ENCODE measurements around the gene GMFB. TPM values are rescaled to one million over a fixed set of nuclear protein-coding genes. Genes with fewer than 3 reads are reported as not detected.

Gene GMFB
- total and polyA plus RNA-seq, 2 experiments from 2014 or later: 47.3 to 138 TPM

DNA sequence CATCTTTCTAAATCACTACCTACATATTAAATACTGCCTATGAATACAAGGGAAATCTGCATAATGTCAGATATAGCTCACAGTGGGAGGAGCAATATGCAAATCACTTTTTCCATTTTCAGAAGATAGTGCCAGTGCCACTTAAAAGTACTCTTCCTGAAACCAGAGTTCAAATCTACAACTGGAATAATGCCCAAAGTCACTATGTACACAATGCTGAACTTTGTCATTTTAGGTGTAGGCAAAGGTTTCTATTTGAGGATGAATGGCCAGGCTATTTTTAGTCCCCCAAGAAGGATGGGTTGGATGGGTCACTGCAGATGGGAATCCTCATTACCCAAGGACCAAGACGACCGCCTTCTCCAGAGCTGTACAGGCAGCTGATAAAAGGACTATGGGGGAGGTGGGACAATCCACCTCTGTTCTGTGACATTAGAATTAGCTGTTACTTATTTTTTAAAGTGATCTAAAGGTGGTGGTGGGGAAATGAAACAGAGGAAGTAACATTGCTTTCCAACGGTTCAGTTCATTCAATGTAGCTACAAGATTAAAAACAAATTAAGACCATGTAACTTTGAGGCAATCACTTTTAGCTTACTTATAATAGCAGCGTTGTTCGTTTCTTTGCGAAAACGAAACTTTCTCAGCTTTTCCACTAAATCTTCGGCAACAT lies 5.6 kb downstream of the GMFB start:
- peaks cover 9% of the 10 kb centered on the region for H4K20me1 ChIP-seq (ENCODE audit: insufficient read depth, poor library complexity, severe bottlenecking)
- H3K4me3 ChIP-seq: no peak overlapping the region
- no peak overlapping the region for H3K4me2 ChIP-seq
- peaks cover 77% of the 10 kb centered on the region for H3K79me2 ChIP-seq
- no peaks in the 10 kb centered on the region for H3K9me2 ChIP-seq (replicated peaks; ENCODE audit: insufficient read depth)
- 91% methylated on average over 8 of the region's 8 CpGs for WGBS (ENCODE audit: low lambda C conversion rate, missing lambda C conversion rate)
- H2AFZ ChIP-seq: no peak overlapping the region
- DNase-seq (ENCODE audit: low spot score): no peak
- no peak overlapping the region for H3K27ac ChIP-seq
- no peaks in the 10 kb centered on the region for H3K36me3 ChIP-seq (replicated peaks; ENCODE audit: insufficient read depth, low read depth)
- H3K27me3 ChIP-seq: no peaks in the 10 kb centered on the region
- H3K4me1 ChIP-seq (ENCODE audit: insufficient read depth): no peaks in the 10 kb centered on the region
- no peak for TF ChIP-seq EZH2 (IDR thresholded peaks at IDR 0.05; ENCODE audit: borderline replicate concordance)
- TF ChIP-seq, protein P1, sequence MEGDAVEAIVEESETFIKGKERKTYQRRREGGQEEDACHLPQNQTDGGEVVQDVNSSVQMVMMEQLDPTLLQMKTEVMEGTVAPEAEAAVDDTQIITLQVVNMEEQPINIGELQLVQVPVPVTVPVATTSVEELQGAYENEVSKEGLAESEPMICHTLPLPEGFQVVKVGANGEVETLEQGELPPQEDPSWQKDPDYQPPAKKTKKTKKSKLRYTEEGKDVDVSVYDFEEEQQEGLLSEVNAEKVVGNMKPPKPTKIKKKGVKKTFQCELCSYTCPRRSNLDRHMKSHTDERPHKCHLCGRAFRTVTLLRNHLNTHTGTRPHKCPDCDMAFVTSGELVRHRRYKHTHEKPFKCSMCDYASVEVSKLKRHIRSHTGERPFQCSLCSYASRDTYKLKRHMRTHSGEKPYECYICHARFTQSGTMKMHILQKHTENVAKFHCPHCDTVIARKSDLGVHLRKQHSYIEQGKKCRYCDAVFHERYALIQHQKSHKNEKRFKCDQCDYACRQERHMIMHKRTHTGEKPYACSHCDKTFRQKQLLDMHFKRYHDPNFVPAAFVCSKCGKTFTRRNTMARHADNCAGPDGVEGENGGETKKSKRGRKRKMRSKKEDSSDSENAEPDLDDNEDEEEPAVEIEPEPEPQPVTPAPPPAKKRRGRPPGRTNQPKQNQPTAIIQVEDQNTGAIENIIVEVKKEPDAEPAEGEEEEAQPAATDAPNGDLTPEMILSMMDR (IDR thresholded peaks at IDR 0.05; ENCODE audit: poor library complexity): no peak
- TF ChIP-seq EZH2phosphoT487 (IDR thresholded peaks at IDR 0.05; ENCODE audit: low read depth, severe bottlenecking, unreplicated experiment): no peak
- no peaks in the 10 kb centered on the region for H3K9me3 ChIP-seq (ENCODE audit: low read depth)

DNA sequence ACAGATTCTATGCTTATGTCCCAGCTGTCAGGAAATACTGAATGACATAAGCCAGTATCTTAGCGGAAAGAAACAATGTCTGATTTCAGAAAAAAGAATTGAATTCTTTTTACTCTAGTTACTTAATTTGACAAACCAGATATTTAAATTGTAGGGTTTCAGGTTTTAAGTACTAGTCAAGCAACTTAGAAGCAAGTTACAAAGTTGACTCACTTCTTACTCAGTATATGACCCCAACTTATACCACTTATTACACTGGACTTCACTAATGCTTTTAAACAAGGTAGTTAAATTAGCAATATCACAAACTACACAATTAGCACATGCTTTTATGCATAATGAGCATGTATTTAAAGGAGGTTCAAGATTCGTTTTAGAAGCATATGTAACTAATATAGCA lies 7.1 kb downstream of the GMFB start:
- H3K79me2 ChIP-seq: peaks cover 65% of the 10 kb centered on the region

DNA sequence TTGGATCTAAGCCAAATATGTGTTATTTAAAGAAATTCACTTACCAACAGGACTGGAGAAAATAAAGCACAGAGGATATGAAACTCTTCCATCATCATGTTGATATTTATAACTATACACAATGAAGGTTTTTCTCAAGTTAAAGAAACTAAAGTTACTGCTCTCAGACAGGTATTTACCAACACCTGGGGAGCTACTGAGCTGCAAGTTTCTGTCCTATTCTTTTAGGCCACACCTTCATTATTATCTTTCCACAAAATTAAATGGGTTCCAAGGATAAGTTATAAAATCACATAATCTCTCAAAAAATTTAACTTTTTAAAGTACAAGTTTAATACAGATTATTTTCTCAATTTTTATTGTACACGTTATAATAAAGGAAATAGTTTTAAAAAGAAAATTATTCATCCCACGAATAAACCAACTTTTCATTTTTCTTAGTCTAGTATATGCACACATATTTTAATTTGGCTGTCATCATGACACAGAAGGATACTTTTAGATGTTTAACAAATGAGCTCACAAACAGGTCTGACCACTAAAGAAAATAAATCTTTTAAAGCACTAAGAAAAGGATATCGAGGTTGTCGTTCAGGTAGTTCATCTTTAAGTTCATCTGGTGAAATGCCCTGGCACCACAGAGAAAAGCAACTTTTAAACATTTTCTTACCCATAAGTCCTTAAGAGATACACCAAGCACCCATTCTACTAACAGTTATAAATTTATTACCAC lies 7.8 kb downstream of the GMFB start:
- no peak overlapping the region for H2AFZ ChIP-seq
- no peaks in the 10 kb centered on the region for H3K4me1 ChIP-seq (ENCODE audit: insufficient read depth)
- H4K20me1 ChIP-seq (ENCODE audit: insufficient read depth, poor library complexity, severe bottlenecking): peaks cover 3% of the 10 kb centered on the region
- no peak overlapping the region for H3K27ac ChIP-seq
- no peaks in the 10 kb centered on the region for H3K9me2 ChIP-seq (replicated peaks; ENCODE audit: insufficient read depth)
- H3K9me3 ChIP-seq (ENCODE audit: low read depth): no peaks in the 10 kb centered on the region
- no peak overlapping the region for H3K4me2 ChIP-seq
- H3K79me2 ChIP-seq: peaks cover 58% of the 10 kb centered on the region
- H3K4me3 ChIP-seq: no peak overlapping the region
- DNase-seq (ENCODE audit: low spot score): no peak
- H3K27me3 ChIP-seq: no peaks in the 10 kb centered on the region
- H3K36me3 ChIP-seq (replicated peaks; ENCODE audit: insufficient read depth, low read depth): no peaks in the 10 kb centered on the region
- 87% methylated on average over 4 of the region's 4 CpGs for WGBS (ENCODE audit: low lambda C conversion rate, missing lambda C conversion rate)
- TF ChIP-seq EZH2phosphoT487 (IDR thresholded peaks at IDR 0.05; ENCODE audit: low read depth, severe bottlenecking, unreplicated experiment): no peak
- TF ChIP-seq, protein P1 (IDR thresholded peaks at IDR 0.05; ENCODE audit: poor library complexity): no peak
- TF ChIP-seq EZH2 (IDR thresholded peaks at IDR 0.05; ENCODE audit: borderline replicate concordance): no peak

More for the DNA sequence above, 7.1 kb downstream of the GMFB start:
- no peak overlapping the region for H2AFZ ChIP-seq
- no peak for DNase-seq (ENCODE audit: low spot score)
- WGBS (ENCODE audit: low lambda C conversion rate, missing lambda C conversion rate): 98% methylated on average over 2 of the region's 2 CpGs
- TF ChIP-seq, protein P1 (IDR thresholded peaks at IDR 0.05; ENCODE audit: poor library complexity): no peak
- TF ChIP-seq EZH2phosphoT487 (IDR thresholded peaks at IDR 0.05; ENCODE audit: low read depth, severe bottlenecking, unreplicated experiment): no peak
- TF ChIP-seq EZH2 (IDR thresholded peaks at IDR 0.05; ENCODE audit: borderline replicate concordance): no peak
- H3K9me3 ChIP-seq (ENCODE audit: low read depth): no peaks in the 10 kb centered on the region
- peaks cover 8% of the 10 kb centered on the region for H4K20me1 ChIP-seq (ENCODE audit: insufficient read depth, poor library complexity, severe bottlenecking)
- H3K27ac ChIP-seq: no peak overlapping the region
- H3K4me3 ChIP-seq: no peak overlapping the region
- H3K4me1 ChIP-seq (ENCODE audit: insufficient read depth): no peaks in the 10 kb centered on the region
- no peaks in the 10 kb centered on the region for H3K36me3 ChIP-seq (replicated peaks; ENCODE audit: insufficient read depth, low read depth)
- H3K27me3 ChIP-seq: no peaks in the 10 kb centered on the region
- H3K9me2 ChIP-seq (replicated peaks; ENCODE audit: insufficient read depth): no peaks in the 10 kb centered on the region
- H3K4me2 ChIP-seq: no peak overlapping the region

All from hepatocyte (in vitro differentiated cells).